Stomach (tissue), 9 donors: ENCODE results near the gene ENO2. TPM values are rescaled to one million over a fixed set of nuclear protein-coding genes. Genes with fewer than 3 reads are reported as not detected.
A peak's percentile ranks its signal among the peaks of the same experiment; 100 is the strongest.

Experiments
- DNase-seq, 2 donors: peaks; one replicate each; pipeline versions ENCODE4 v3.0.0 to v3.0.0-alpha.2; 2013 to 2019
- H3K27ac ChIP-seq, 5 donors: fragments of 200-600 bp in 4 of 5; sonication (generic) in 4 of 5; one replicate each; pipeline ENCODE4 v1.5.1; 2013 to 2019; ENCODE audit warnings: mild to moderate bottlenecking in 1 of 5, moderate library complexity in 1 of 5
- H3K27me3 ChIP-seq, 3 donors: fragments of 200-600 bp; sonication (generic); one replicate each; pipeline ENCODE4 v1.5.1; 2017 to 2019; ENCODE audit warnings: mixed run types in 1 of 3
- H3K36me3 ChIP-seq, 4 donors: fragments of 200-600 bp; sonication (generic); 1 replicate in 3 of 4; 2 replicates in 1 of 4; pipeline ENCODE4 v1.5.1; 2016 to 2019
- H3K4me1 ChIP-seq, 4 donors: fragments of 200-600 bp; sonication (generic); one replicate each; pipeline ENCODE4 v1.5.1; 2016 to 2019
- H3K4me3 ChIP-seq, 4 donors: fragments of 200-600 bp; sonication (generic) in 3 of 4; one replicate each; pipeline ENCODE4 v1.5.1; 2016 to 2019; ENCODE audit warnings: mild to moderate bottlenecking in 1 of 4
- H3K9me3 ChIP-seq, 4 donors: fragments of 200-600 bp; sonication (generic); one replicate each; pipeline ENCODE4 v1.5.1; 2016 to 2019
- CTCF ChIP-seq, 7 experiments: fragments of 450-650 bp in 4 of 7; fragments of 200-600 bp in 3 of 7; sonication (generic) in 3 of 7; IDR thresholded peaks; one replicate each; pipeline ENCODE4 v1.5.1; 2016 to 2019; ENCODE audit warnings: antibody characterized with exemption in 7 of 7, control low read depth in 2 of 7, mild to moderate bottlenecking in 1 of 7
- EP300 ChIP-seq: sonication (generic); formaldehyde crosslinking; IDR thresholded peaks from one replicate; pipeline ENCODE4 v1.6.1; 2017; ENCODE audit warnings: antibody characterized with exemption
- POLR2A ChIP-seq, 4 donors: fragments of 450-650 bp; IDR thresholded peaks; one replicate each; pipeline ENCODE4 v1.6.1; 2016; ENCODE audit warnings: antibody characterized with exemption in 4 of 4, control low read depth in 2 of 4, mild to moderate bottlenecking in 1 of 4, moderate library complexity in 1 of 4
- POLR2AphosphoS5 ChIP-seq, 3 donors: sonication (generic); formaldehyde crosslinking; IDR thresholded peaks; one replicate each; pipeline ENCODE4 v1.6.1; 2016; ENCODE audit warnings: antibody characterized with exemption in 3 of 3
- WGBS, 5 donors: extraction: QIAGEN DNeasy Blood & Tissue Kit in 3 of 5; methylation state at CpG; one replicate each; pipeline versions ENCODE4 v1.1.5 to v1.1.7; 2013 to 2018; 5-methylcytosine and 5-hydroxymethylcytosine counted together
- intact Hi-C: fragments of 100-400 bp; cut with DNase I; formaldehyde crosslinking; loops from one replicate; pipeline ENCODE4 v1.15.1; 2023; ENCODE audit warnings: low total_unique reads
- polyA plus RNA-seq, 3 donors: library from polyadenylated mRNA; stranded (reverse); fragments of 200-250 nt; gene quantifications; one replicate each; pipeline ENCODE4 v1.2.3, GENCODE V29; 2013
- total RNA-seq, 5 donors: library from RNA; depleted of rRNA; stranded (reverse); fragments of >200 nt; gene quantifications; one replicate each; pipeline versions ENCODE4 v1.1.0 to v1.2.3, GENCODE V29; 2014 to 2016
- donor health status: healthy with polysubstance abuse.
- donor health status: Bipolar disorder and iron deficiency.
- donor health status: healthy.

ENO2 gene
- total and polyA plus RNA-seq, 8 donors = 2.3 to 62.9 (median 9.7) TPM

GRCh38 chr12:6962285-6963015 is 48.1 kb downstream of the ENO2 start:
- 22 to 53% (median 29%) methylated on average over 19 to 25 of the region's 25 CpGs for WGBS, 5 donors
- Histone ChIP-seq H3K9me3 (no peaks in the 10 kb centered on the region), H3K36me3 (peaks cover 23 to 41% (median 36%) of the 10 kb centered on the region in 4 donors), H3K27ac (peak overlapping the region; percentile 93 to 97 (median 96)), H3K4me3 (peak overlapping the region; percentile 47 to 68 (median 58)), H3K27me3 (no peaks in the 10 kb centered on the region), H3K4me1 (peaks cover 65 to 89% (median 66%) of the 10 kb centered on the region in 4 donors)
- TF ChIP-seq POLR2A (IDR thresholded peaks at IDR 0.05) = peak in 1 of 4 donors; percentile 79
- TF ChIP-seq EP300 = no peak
- TF ChIP-seq POLR2AphosphoS5 (IDR thresholded peaks at IDR 0.05) = peak in 2 of 3 donors; percentile 94 to 95
- intact Hi-C loops = no loop called here
- DNase-seq = peak; percentile 86 to 91

- peaks cover 64 to 89% (median 70%) of the 10 kb centered on the region in 4 donors for H3K4me1 ChIP-seq
- 27 to 50% (median 33%) methylated on average over 24 to 32 of the region's 32 CpGs for whole genome bisulfite sequencing, 5 donors
- intact Hi-C loops = no loop called here
- peak in 2 of 3 donors; percentile 94 to 97 for TF ChIP-seq POLR2AphosphoS5 (IDR thresholded peaks at IDR 0.05)
- TF ChIP-seq CTCF (IDR thresholded peaks at IDR 0.05) = peak in 3 of 7 experiments; percentile 12 to 39 (median 25)
- peak in 3 of 4 donors; percentile 52 to 99 (median 93) for TF ChIP-seq POLR2A (IDR thresholded peaks at IDR 0.05)
- TF ChIP-seq EP300 = no peak
- H3K27ac ChIP-seq = peak overlapping the region; percentile 93 to 97 (median 96)
- DNase-seq = peak; percentile 95 to 97
- no peaks in the 10 kb centered on the region for H3K27me3 ChIP-seq
- peaks cover 30 to 42% (median 38%) of the 10 kb centered on the region in 4 donors for H3K36me3 ChIP-seq
- peak overlapping the region; percentile 47 to 68 (median 58) for H3K4me3 ChIP-seq
- H3K9me3 ChIP-seq = no peaks in the 10 kb centered on the region
Observed at GRCh38 chr12:6963016-6963731, 48.8 kb downstream of the ENO2 start.

GRCh38 chr12:6963791-6964413 is 49.5 kb downstream of the ENO2 start:
- peak in 1 of 2 donors; percentile 76 for DNase-seq
- Histone ChIP-seq H3K27ac (peak overlapping the region; percentile 93 to 97 (median 96)), H3K27me3 (no peaks in the 10 kb centered on the region), H3K4me1 (peaks cover 66 to 89% (median 77%) of the 10 kb centered on the region in 4 donors), H3K9me3 (no peaks in the 10 kb centered on the region), H3K4me3 (peak overlapping the region; percentile 47 to 68 (median 58)), H3K36me3 (peaks cover 37 to 49% (median 43%) of the 10 kb centered on the region in 4 donors)
- intact Hi-C loops = no loop called here
- TF ChIP-seq CTCF (IDR thresholded peaks at IDR 0.05) = no peak
- TF ChIP-seq POLR2AphosphoS5 (IDR thresholded peaks at IDR 0.05) = no peak
- TF ChIP-seq EP300 = no peak
- TF ChIP-seq POLR2A (IDR thresholded peaks at IDR 0.05) = no peak
- 24 to 44% (median 33%) methylated on average over 11 to 17 of the region's 17 CpGs for WGBS, 5 donors

GRCh38 chr12:6964605-6965025 is 50.2 kb downstream of the ENO2 start:
- Histone ChIP-seq H3K27ac (peak overlapping the region; percentile 93 to 97 (median 96)), H3K27me3 (no peaks in the 10 kb centered on the region), H3K36me3 (peaks cover 38 to 50% (median 45%) of the 10 kb centered on the region in 4 donors), H3K4me1 (peaks cover 71 to 90% (median 83%) of the 10 kb centered on the region in 4 donors), H3K4me3 (peak overlapping the region; percentile 47 to 68 (median 58)), H3K9me3 (no peaks in the 10 kb centered on the region)
- WGBS, 5 donors = 30 to 51% (median 31%) methylated on average over 5 to 8 of the region's 8 CpGs
- TF ChIP-seq POLR2A (IDR thresholded peaks at IDR 0.05) (no peak), POLR2AphosphoS5 (IDR thresholded peaks at IDR 0.05) (no peak), EP300 (no peak), CTCF (IDR thresholded peaks at IDR 0.05) (no peak)
- intact Hi-C loops = no loop called here
- DNase-seq = no peak
